ENCODE results near the gene SEMA5A.

DNA sequence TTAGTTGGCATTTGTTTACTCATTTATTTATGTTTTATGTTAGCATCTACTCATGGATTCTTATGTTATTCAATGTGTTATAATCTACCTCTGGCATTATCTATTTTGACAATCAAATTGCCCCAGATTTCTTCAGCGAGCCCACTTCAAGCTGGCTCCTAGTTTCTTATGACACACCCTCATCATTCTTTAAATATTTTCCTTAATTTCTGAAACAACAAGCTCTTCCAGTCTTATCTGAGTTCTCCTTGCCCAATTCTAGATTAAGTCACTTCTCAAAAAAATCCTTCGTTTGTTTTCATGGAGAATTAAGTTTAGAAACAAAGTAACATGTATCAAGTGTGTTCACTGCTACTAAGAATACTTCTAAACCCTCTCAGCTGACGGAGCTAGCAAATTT, 229.8 kb downstream of the SEMA5A start:
- TF ChIP-seq, protein P1, sequence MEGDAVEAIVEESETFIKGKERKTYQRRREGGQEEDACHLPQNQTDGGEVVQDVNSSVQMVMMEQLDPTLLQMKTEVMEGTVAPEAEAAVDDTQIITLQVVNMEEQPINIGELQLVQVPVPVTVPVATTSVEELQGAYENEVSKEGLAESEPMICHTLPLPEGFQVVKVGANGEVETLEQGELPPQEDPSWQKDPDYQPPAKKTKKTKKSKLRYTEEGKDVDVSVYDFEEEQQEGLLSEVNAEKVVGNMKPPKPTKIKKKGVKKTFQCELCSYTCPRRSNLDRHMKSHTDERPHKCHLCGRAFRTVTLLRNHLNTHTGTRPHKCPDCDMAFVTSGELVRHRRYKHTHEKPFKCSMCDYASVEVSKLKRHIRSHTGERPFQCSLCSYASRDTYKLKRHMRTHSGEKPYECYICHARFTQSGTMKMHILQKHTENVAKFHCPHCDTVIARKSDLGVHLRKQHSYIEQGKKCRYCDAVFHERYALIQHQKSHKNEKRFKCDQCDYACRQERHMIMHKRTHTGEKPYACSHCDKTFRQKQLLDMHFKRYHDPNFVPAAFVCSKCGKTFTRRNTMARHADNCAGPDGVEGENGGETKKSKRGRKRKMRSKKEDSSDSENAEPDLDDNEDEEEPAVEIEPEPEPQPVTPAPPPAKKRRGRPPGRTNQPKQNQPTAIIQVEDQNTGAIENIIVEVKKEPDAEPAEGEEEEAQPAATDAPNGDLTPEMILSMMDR (IDR thresholded peaks at IDR 0.05; ENCODE audit: insufficient read depth, low read depth, low read length) = no peak
- no peak for TF ChIP-seq EZH2 (IDR thresholded peaks at IDR 0.05; ENCODE audit: insufficient read depth, low read length)

Measured in astrocyte (in vitro differentiated cells and primary cell).